Measurements from ENCODE around the gene GYS1.

The GYS1 gene

DNA sequence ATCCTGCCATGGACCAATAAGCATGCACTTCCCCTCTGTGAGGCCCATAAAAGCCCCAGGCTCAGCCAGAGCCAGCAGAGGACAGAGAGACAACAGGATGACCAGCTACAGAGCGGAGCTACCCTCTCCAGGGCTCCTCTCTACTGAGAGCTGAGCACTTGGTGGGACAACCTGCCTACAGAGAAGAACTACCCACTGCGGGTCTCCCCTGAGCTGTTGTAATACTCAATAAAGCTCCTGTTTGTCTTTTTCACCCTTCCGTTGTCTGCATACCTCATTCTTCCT is 45.9 kb downstream of the GYS1 start:
- H3K9me3 ChIP-seq (ENCODE audit: insufficient read depth, low read length): peaks cover 21% of the 10 kb centered on the region; the same call in 1 of the 2 replicates

GRCh38 chr19:48946463-48947257 is 46.4 kb downstream of the GYS1 start:
- Histone ChIP-seq H3F3A (ENCODE audit: insufficient read depth) (no peaks in the 10 kb centered on the region), H3K9ac (ENCODE audit: low read length) (no peak overlapping the region), H4K20me1 (ENCODE audit: low read depth, low read length) (no peaks in the 10 kb centered on the region), H2AFZ (ENCODE audit: low read depth, low read length, severe bottlenecking) (no peak overlapping the region), H3K79me2 (ENCODE audit: insufficient read depth, low read length) (no peaks in the 10 kb centered on the region), H3K27me3 (ENCODE audit: low read length) (no peaks in the 10 kb centered on the region), H3K27ac (ENCODE audit: low read depth, low read length) (no peak overlapping the region), H3K4me2 (ENCODE audit: low read depth, low read length, poor library complexity, severe bottlenecking) (no peak overlapping the region), H3K9me2 (replicated peaks; ENCODE audit: insufficient read depth, low read length) (no peaks in the 10 kb centered on the region), H3K36me3 (ENCODE audit: low read length) (no peaks in the 10 kb centered on the region), H3K4me3 (ENCODE audit: insufficient read depth, low read length, poor library complexity, severe bottlenecking) (no peak overlapping the region), H3K9me3 (ENCODE audit: insufficient read depth, low read length) (peaks cover 21% of the 10 kb centered on the region; the same call in 1 of the 2 replicates)
- TF ChIP-seq EZH2phosphoT487 (conservative IDR thresholded peaks at IDR 0.05; ENCODE audit: low read length): no peak
- TF ChIP-seq, protein P1, sequence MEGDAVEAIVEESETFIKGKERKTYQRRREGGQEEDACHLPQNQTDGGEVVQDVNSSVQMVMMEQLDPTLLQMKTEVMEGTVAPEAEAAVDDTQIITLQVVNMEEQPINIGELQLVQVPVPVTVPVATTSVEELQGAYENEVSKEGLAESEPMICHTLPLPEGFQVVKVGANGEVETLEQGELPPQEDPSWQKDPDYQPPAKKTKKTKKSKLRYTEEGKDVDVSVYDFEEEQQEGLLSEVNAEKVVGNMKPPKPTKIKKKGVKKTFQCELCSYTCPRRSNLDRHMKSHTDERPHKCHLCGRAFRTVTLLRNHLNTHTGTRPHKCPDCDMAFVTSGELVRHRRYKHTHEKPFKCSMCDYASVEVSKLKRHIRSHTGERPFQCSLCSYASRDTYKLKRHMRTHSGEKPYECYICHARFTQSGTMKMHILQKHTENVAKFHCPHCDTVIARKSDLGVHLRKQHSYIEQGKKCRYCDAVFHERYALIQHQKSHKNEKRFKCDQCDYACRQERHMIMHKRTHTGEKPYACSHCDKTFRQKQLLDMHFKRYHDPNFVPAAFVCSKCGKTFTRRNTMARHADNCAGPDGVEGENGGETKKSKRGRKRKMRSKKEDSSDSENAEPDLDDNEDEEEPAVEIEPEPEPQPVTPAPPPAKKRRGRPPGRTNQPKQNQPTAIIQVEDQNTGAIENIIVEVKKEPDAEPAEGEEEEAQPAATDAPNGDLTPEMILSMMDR (IDR thresholded peaks at IDR 0.05; ENCODE audit: insufficient read depth, low read length, poor library complexity, severe bottlenecking): no peak

More for the DNA sequence above, 45.9 kb downstream of the GYS1 start:
- Histone ChIP-seq H3K9me2 (replicated peaks; ENCODE audit: insufficient read depth, low read length) (no peaks in the 10 kb centered on the region), H3K4me3 (ENCODE audit: insufficient read depth, low read length, poor library complexity, severe bottlenecking) (no peak overlapping the region), H2AFZ (ENCODE audit: low read depth, low read length, severe bottlenecking) (no peak overlapping the region), H3K79me2 (ENCODE audit: insufficient read depth, low read length) (no peaks in the 10 kb centered on the region), H3K4me2 (ENCODE audit: low read depth, low read length, poor library complexity, severe bottlenecking) (no peak overlapping the region), H3F3A (ENCODE audit: insufficient read depth) (no peaks in the 10 kb centered on the region), H3K36me3 (ENCODE audit: low read length) (no peaks in the 10 kb centered on the region), H4K20me1 (ENCODE audit: low read depth, low read length) (no peaks in the 10 kb centered on the region), H3K27me3 (ENCODE audit: low read length) (no peaks in the 10 kb centered on the region), H3K9ac (ENCODE audit: low read length) (no peak overlapping the region), H3K27ac (ENCODE audit: low read depth, low read length) (no peak overlapping the region)
- TF ChIP-seq, protein P1 (IDR thresholded peaks at IDR 0.05; ENCODE audit: insufficient read depth, low read length, poor library complexity, severe bottlenecking): no peak
- no peak for TF ChIP-seq EZH2phosphoT487 (conservative IDR thresholded peaks at IDR 0.05; ENCODE audit: low read length)

GRCh38 chr19:48945817-48946216 is 47.3 kb downstream of the GYS1 start:
- Histone ChIP-seq H3K27ac (ENCODE audit: low read depth, low read length) (no peak overlapping the region), H3K4me3 (ENCODE audit: insufficient read depth, low read length, poor library complexity, severe bottlenecking) (no peak overlapping the region), H3K79me2 (ENCODE audit: insufficient read depth, low read length) (no peaks in the 10 kb centered on the region), H3F3A (ENCODE audit: insufficient read depth) (no peaks in the 10 kb centered on the region), H2AFZ (ENCODE audit: low read depth, low read length, severe bottlenecking) (no peak overlapping the region), H3K9me3 (ENCODE audit: insufficient read depth, low read length) (peaks cover 21% of the 10 kb centered on the region; the same call in 1 of the 2 replicates), H4K20me1 (ENCODE audit: low read depth, low read length) (no peaks in the 10 kb centered on the region), H3K9me2 (replicated peaks; ENCODE audit: insufficient read depth, low read length) (no peaks in the 10 kb centered on the region), H3K36me3 (ENCODE audit: low read length) (no peaks in the 10 kb centered on the region; the same call in 1 of the 2 replicates), H3K27me3 (ENCODE audit: low read length) (no peaks in the 10 kb centered on the region), H3K4me2 (ENCODE audit: low read depth, low read length, poor library complexity, severe bottlenecking) (no peak overlapping the region), H3K9ac (ENCODE audit: low read length) (no peak overlapping the region)
- TF ChIP-seq, protein P1 (IDR thresholded peaks at IDR 0.05; ENCODE audit: insufficient read depth, low read length, poor library complexity, severe bottlenecking): no peak
- no peak for TF ChIP-seq EZH2phosphoT487 (conservative IDR thresholded peaks at IDR 0.05; ENCODE audit: low read length)

Measured in SU-DHL-6 (cell line).